CD4-positive, alpha-beta T cell treated with Interleukin-4 for 1 hour (primary cell): Measurements from ENCODE around the gene NPEPL1.
"Not testable (repeated sequence)": the region's sequence is repeated elsewhere in the genome, so short reads cannot be mapped to it uniquely, and the experiment has no call there.

Experiments used
- DNase-seq, 2 donors: peaks; one replicate each; pipeline ENCODE4 v3.0.0-alpha.2; 2020 to 2022

NPEPL1 gene

GRCh38 chr20:58692579-58693225 is at the start of gene NPEPL1:
NPEPL1 (plus strand) TSS chr20:58692800; CDS start chr20:58692901, 101 bp downstream.
- peak; percentile 54 to 60 for DNase-seq

GRCh38 chr20:58642896-58643295 is 49.7 kb upstream of the NPEPL1 start:
- not testable (repeated sequence) for DNase-seq

GRCh38 chr20:58645412-58645968 is 47.1 kb upstream of the NPEPL1 start:
- no peak for DNase-seq

- no peak for DNase-seq
These were observed 46.3 kb upstream of the NPEPL1 start for GRCh38 chr20:58646257-58646656.

- no peak for DNase-seq
These were observed 45.9 kb upstream of the NPEPL1 start for GRCh38 chr20:58646703-58647102.

GRCh38 chr20:58647162-58647795 is 45.3 kb upstream of the NPEPL1 start:
- DNase-seq, result peak in 1 of 2 donors; percentile 34

- DNase-seq, result no peak
These were observed 44.7 kb upstream of the NPEPL1 start for GRCh38 chr20:58647796-58648501.

GRCh38 chr20:58648502-58648825 is 44.1 kb upstream of the NPEPL1 start:
- DNase-seq, result not testable (repeated sequence)

- peak in 1 of 2 donors; percentile 37 for DNase-seq
These were observed 43.1 kb upstream of the NPEPL1 start for GRCh38 chr20:58649288-58650180.

- DNase-seq, result peak; percentile 23 to 42
These were observed 42.3 kb upstream of the NPEPL1 start for GRCh38 chr20:58650181-58650775.

GRCh38 chr20:58650776-58651558 is 41.6 kb upstream of the NPEPL1 start, which contains the start of gene STX16:
STX16 (plus strand) TSS chr20:58651283; CDS start chr20:58652007, 724 bp downstream.
- DNase-seq, result peak; percentile 86 to 89

GRCh38 chr20:58651559-58651945 is 41.0 kb upstream of the NPEPL1 start:
- no peak for DNase-seq

- DNase-seq, result peak; percentile 84 to 88
These were observed 40.5 kb upstream of the NPEPL1 start for GRCh38 chr20:58651946-58652605.

- peak in 1 of 2 donors; percentile 47 for DNase-seq
These were observed 39.9 kb upstream of the NPEPL1 start for GRCh38 chr20:58652606-58653294.

GRCh38 chr20:58654337-58654736 is 38.3 kb upstream of the NPEPL1 start:
- no peak for DNase-seq

GRCh38 chr20:58655328-58656107 is 37.1 kb upstream of the NPEPL1 start:
- no peak for DNase-seq

- no peak for DNase-seq
These were observed 35.8 kb upstream of the NPEPL1 start for GRCh38 chr20:58656831-58657230.

GRCh38 chr20:58657262-58657661 is 35.3 kb upstream of the NPEPL1 start:
- DNase-seq, result no peak

- no peak for DNase-seq
These were observed 34.6 kb upstream of the NPEPL1 start for GRCh38 chr20:58657986-58658385.
